ENCODE measurements around the gene MAMDC4. TPM values are rescaled to one million over a fixed set of nuclear protein-coding genes. Genes with fewer than 3 reads are reported as not detected.

MAMDC4 gene
- total RNA-seq, 4 donors from 2014 or later: 0.89 to 1.4 (median 1.4) TPM

DNA sequence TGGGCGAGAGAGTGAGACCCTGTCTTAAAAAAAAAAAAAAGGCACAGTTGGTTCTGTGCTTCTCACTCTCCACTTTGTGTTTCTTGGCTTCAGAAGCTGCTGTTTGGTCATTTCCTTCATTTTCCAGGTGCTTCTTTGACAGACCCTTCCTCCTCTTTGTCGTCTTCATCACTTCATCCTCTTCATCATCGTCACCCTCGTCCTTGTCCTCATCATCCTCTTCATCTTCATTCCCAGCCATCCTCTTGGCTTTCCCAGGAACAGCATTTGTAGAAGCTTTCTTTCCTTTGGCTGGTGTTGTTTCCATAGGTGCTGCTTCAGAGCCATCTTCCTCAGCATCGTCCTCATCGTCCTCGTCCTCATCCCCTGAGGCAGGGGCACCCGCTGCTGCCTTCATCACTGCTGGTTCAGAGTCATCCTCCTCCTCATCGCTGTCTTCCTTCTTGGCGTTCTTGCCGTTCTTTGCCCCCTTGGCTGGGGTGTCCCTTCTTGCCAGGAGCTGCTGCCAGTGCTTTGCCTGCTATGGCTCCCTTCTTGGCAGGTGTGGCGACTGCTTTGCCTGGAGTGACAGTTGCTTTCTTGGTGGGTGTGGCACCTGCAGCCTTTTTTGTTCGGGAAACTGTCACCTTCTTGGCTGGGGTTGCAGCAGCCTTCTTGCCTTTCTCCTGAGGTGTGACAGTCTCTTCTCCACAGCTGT is 37.3 kb upstream of the MAMDC4 start:
- 87 to 90% methylated on average over 13 of the region's 13 CpGs for WGBS, 2 donors
- no peak for TF ChIP-seq POLR2A (IDR thresholded peaks at IDR 0.05)
- TF ChIP-seq, protein P1, sequence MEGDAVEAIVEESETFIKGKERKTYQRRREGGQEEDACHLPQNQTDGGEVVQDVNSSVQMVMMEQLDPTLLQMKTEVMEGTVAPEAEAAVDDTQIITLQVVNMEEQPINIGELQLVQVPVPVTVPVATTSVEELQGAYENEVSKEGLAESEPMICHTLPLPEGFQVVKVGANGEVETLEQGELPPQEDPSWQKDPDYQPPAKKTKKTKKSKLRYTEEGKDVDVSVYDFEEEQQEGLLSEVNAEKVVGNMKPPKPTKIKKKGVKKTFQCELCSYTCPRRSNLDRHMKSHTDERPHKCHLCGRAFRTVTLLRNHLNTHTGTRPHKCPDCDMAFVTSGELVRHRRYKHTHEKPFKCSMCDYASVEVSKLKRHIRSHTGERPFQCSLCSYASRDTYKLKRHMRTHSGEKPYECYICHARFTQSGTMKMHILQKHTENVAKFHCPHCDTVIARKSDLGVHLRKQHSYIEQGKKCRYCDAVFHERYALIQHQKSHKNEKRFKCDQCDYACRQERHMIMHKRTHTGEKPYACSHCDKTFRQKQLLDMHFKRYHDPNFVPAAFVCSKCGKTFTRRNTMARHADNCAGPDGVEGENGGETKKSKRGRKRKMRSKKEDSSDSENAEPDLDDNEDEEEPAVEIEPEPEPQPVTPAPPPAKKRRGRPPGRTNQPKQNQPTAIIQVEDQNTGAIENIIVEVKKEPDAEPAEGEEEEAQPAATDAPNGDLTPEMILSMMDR (IDR thresholded peaks at IDR 0.05): no peak
- no peak for DNase-seq (ENCODE audit: low spot score in 2 of 2)
- H3K4me3 ChIP-seq (ENCODE audit: low read depth, poor library complexity, severe bottlenecking): no peak overlapping the region
- intact Hi-C loops (cut with DNase I; ENCODE audit: low total_unique reads): no loop called here

DNA sequence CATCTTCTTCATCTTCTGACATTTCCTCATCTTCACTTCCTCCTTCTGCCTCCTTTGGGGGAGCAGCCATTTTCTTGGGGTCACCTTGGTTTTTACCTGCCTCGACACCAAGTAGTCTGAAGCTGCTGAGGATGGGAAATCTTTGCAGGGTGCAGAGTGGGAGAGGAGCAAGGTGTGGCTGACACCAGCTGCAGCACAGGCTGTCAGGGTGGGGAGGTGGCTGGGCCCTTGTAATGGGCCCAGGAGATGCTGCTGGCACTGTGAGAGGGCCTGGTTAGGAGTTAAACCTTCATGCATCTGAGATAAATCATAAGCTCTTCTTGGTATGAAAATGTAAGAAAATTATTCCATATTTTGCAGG is 36.7 kb upstream of the MAMDC4 start:
- DNase-seq (ENCODE audit: low spot score in 2 of 2): no peak
- 0 to 45% methylated on average over 1 of the region's 1 CpG for WGBS, 2 donors
- H3K4me3 ChIP-seq (ENCODE audit: low read depth, poor library complexity, severe bottlenecking): no peak overlapping the region
- TF ChIP-seq, protein P1 (IDR thresholded peaks at IDR 0.05): no peak
- TF ChIP-seq POLR2A (IDR thresholded peaks at IDR 0.05): no peak
- intact Hi-C loops (cut with DNase I; ENCODE audit: low total_unique reads): no loop called here

DNA sequence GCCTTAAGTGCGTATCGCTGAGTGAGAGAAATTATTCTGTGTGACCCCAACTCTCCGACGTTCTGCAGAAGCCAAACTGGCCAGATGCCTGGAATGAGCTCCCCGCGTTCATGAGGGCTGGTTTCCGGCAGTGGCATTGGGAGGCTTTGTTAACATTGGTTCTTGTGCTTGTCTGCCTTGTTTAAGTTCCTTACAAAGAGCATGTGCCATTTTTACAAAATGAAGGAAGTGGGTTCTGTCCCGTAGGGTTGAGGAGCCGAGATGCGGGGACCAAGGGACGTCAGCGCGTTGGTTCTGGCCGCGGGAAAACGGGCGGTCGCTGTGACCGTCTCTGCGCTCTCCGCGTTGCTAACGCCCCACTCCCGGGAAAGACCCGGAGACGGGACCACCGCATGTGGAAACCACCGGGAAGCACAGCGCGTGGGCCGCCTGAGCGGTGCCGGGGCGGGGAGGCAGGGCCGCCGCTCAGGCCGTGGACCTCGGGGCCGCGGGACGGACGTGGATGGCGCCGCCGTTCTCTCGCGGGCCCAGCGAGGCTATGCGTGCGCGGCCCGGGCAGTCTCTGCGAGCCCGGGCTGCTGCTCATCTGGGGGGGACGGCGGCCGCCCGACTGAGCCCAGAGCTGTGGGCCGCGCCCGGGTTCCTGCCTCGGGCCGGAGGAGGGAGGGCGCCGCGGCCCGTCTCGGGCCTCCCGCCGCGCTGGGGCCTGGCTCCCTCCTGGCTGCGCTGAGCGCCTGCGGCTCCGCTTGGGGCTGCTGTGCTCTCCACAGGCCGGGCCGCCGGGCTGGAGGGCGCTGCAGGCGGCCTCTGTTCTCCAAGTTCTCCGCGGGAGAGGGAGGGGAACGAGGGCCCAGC is 30.9 kb upstream of the MAMDC4 start:
- DNase-seq (ENCODE audit: low spot score in 2 of 2): no peak
- intact Hi-C loops (cut with DNase I; ENCODE audit: low total_unique reads): no loop called here
- no peak overlapping the region for H3K4me3 ChIP-seq (ENCODE audit: low read depth, poor library complexity, severe bottlenecking)
- TF ChIP-seq, protein P1 (IDR thresholded peaks at IDR 0.05): no peak
- no peak for TF ChIP-seq POLR2A (IDR thresholded peaks at IDR 0.05)
- WGBS, 2 donors: 51 to 58% methylated on average over 46 to 75 of the region's 83 CpGs

DNA sequence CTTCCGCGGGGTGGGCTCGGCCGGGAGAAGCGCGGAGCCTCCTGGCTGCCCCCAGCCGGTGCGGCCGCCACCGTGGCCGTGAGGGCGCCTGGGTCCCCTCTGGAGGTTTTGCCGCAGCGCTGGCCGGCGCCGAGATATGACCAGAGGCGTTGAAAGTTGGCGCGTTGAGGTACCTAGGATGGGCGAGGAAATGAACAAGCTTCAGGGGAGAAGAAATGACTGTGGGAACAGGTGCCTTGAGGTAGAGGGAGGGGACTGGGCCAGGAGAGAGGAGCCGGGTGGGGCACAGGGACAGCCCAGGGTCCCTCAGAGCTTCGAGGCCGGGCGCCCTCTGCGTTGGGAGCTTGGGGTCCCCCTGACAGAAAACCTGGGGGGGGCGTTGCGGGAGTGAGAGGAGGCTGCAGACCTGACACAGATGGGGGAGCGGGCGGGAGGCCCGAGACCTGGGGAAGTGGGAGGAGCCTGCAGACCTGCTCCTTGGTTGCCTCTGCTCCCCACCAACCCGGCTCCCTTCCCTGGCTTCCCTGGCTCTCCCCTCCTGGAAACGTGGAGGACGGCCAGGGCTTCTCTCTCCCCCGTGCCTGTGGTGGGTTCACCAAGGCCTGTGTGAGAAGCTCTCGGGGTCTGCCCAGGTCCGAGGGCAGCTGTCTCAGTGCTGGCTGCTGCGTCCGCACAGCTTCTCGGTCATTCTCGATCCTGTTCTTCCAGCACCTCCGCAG is 30.2 kb upstream of the MAMDC4 start:
- WGBS, 2 donors: 79 to 81% methylated on average over 38 to 42 of the region's 42 CpGs
- no peak overlapping the region for H3K4me3 ChIP-seq (ENCODE audit: low read depth, poor library complexity, severe bottlenecking)
- DNase-seq (ENCODE audit: low spot score in 2 of 2): no peak
- intact Hi-C loops (cut with DNase I; ENCODE audit: low total_unique reads): no loop called here
- no peak for TF ChIP-seq POLR2A (IDR thresholded peaks at IDR 0.05)
- TF ChIP-seq, protein P1 (IDR thresholded peaks at IDR 0.05): no peak

DNA sequence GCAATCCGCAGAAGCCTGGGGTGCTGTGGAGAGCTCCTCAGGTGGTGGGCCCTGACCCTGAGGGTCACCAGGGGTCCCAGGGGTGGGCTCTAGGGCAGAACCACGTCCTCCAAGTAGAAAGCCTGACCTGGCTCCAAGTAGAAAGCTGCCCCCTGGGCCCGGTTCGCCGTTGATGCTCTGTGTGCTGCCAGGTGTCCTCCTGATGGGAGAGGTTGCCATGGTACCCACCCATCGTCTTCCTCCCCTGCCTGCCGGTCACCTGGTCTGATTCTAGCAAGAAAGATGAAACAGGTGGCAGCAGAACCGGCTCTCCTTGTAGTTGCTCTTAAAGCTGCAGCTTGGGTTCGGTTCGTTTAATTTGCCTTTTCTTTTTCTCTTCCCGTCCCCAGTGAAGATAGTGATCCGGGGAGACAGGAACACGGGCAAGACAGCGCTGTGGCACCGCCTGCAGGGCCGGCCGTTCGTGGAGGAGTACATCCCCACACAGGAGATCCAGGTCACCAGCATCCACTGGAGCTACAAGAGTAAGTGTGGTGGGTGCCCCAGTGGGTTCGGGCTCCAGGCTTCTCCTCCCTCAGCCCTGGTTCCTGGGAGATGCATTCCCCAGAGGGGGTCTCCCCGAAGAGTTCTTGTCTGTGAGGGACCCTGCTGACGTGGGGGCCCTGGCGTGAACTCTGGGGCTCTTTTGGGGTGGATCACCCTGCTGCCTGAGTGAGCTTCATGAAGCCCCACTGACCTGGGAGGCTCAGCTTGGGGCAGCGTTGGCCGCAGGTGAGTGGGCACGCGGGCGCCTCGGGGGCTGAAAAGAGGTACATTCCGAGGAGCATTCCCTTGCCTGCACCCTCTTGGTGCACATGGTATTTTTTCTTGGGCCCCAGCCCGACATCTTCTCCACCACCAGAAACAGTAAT is 28.8 kb upstream of the MAMDC4 start:
- TF ChIP-seq, protein P1 (IDR thresholded peaks at IDR 0.05): no peak
- no peak for TF ChIP-seq POLR2A (IDR thresholded peaks at IDR 0.05)

More for the DNA sequence above, 28.8 kb upstream of the MAMDC4 start:
- whole genome bisulfite sequencing, 2 donors: 89% methylated on average over 30 of the region's 30 CpGs
- no peak overlapping the region for H3K4me3 ChIP-seq (ENCODE audit: low read depth, poor library complexity, severe bottlenecking)
- DNase-seq (ENCODE audit: low spot score in 2 of 2): no peak
- intact Hi-C loops (cut with DNase I; ENCODE audit: low total_unique reads): no loop called here
